HCT116 (cell line): Measurements from ENCODE around the gene SPTLC3. TPM values are rescaled to one million over a fixed set of nuclear protein-coding genes. Genes with fewer than 3 reads are reported as not detected.

Source experiments
- ATAC-seq: fragments of 200-7000 bp; cut with Tn5 transposase; 2 replicates; pipeline ENCODE4 v1.9.1; 2020; ENCODE audit warnings: mild to moderate bottlenecking, moderate library complexity
- BruUV-seq: library from RNA; stranded (reverse); fragments of 400-500 nt; replicated peaks from 2 replicates; lab custom pipeline; 2021; lab: Mats Ljungman, UMichigan
- CTCF ChIA-PET: fragments of 300-600 bp; sonication (Branson Sonifier 250); formaldehyde crosslinking; loops from one replicate; lab custom pipeline; 2021; ENCODE audit warnings: antibody characterized with exemption; lab: Charles Lee
- POLR2A ChIA-PET: fragments of 300-600, 350-600 bp; sonication (Branson Sonifier 250); formaldehyde crosslinking; loops from one replicate; lab custom pipeline; 2021; ENCODE audit warnings: antibody characterized with exemption; lab: Charles Lee
- RAD21 ChIA-PET, 2 experiments: fragments of 300-600 bp; sonication (Branson Sonifier 250); formaldehyde crosslinking; loops; one replicate each; lab custom pipeline; 2023; ENCODE audit warnings: low total read pairs in 2 of 2; ENCODE audit not compliant: uncharacterized antibody in 2 of 2, unreplicated experiment in 2 of 2, low non-redundant PET in 1 of 2; lab: Charles Lee
- DNase-seq: peaks from one replicate; pipeline ENCODE4 v3.0.0-alpha.2; 2010; ENCODE audit warnings: low read depth, low spot score
- H2AFZ ChIP-seq: fragments of 200-600 bp; shearing (Covaris generic), sonication (generic); 2 replicates; pipeline ENCODE4 v1.6.1; 2017; ENCODE audit warnings: low read depth, mixed run types, mixed read lengths, antibody characterized with exemption, low read length; ENCODE audit not compliant: poor library complexity, severe bottlenecking
- H3K27ac ChIP-seq: 2 replicates; pipeline ENCODE4 v1.5.1; 2012; ENCODE audit warnings: low read depth, low read length
- H3K27me3 ChIP-seq: fragments of 200-600 bp; sonication (generic); 2 replicates; pipeline ENCODE4 v1.6.1; 2016; ENCODE audit warnings: mixed run types, low read length, mixed read lengths; ENCODE audit not compliant: insufficient read depth
- H3K36me3 ChIP-seq, 2 experiments: fragments of 200-500 bp in 1 of 2; fragments of 200-600 bp in 1 of 2; sonication (Bioruptor generic) in 1 of 2; sonication (generic) in 1 of 2; 2 replicates each; pipeline versions ENCODE4 v1.5.1 to v1.6.1; 2014 to 2016; ENCODE audit warnings: low read length in 2 of 2, inconsistent platforms in 1 of 2, mixed read lengths in 1 of 2, mixed run types in 1 of 2; ENCODE audit not compliant: insufficient read depth in 2 of 2, control insufficient read depth in 1 of 2
- H3K4me1 ChIP-seq, 2 experiments: fragments of 200-600 bp in 1 of 2; sonication (generic) in 1 of 2; 2 replicates each; pipeline versions ENCODE4 v1.5.1 to v1.6.1; 2012 to 2017; ENCODE audit warnings: low read length in 2 of 2, inconsistent platforms in 1 of 2, mild to moderate bottlenecking in 1 of 2, mixed read lengths in 1 of 2, mixed run types in 1 of 2, moderate library complexity in 1 of 2; ENCODE audit not compliant: insufficient read depth in 2 of 2, control insufficient read depth in 1 of 2
- H3K4me2 ChIP-seq: fragments of 200-600 bp; sonication (generic); 2 replicates; pipeline ENCODE4 v1.6.1; 2017; ENCODE audit warnings: mixed run types, low read length, mixed read lengths
- H3K4me3 ChIP-seq, 2 experiments: fragments of 200-600 bp in 1 of 2; sonication (generic) in 1 of 2; replicated peaks in 1 of 2; 2 replicates each; pipeline ENCODE4 v1.5.1; 2011 to 2016; ENCODE audit warnings: low read length in 2 of 2, control low read depth in 1 of 2, low read depth in 1 of 2, mild to moderate bottlenecking in 1 of 2, mixed read lengths in 1 of 2, mixed run types in 1 of 2
- H3K79me2 ChIP-seq: fragments of 200-600 bp; sonication (generic); 2 replicates; pipeline ENCODE4 v1.6.1; 2017; ENCODE audit warnings: mild to moderate bottlenecking, mixed run types, low read length, moderate library complexity, mixed read lengths; ENCODE audit not compliant: insufficient read depth
- H3K9ac ChIP-seq: fragments of 200-600 bp; sonication (generic); 2 replicates; pipeline ENCODE4 v1.6.1; 2016; ENCODE audit warnings: low read length, mixed read lengths
- H3K9me2 ChIP-seq: fragments of 200-600 bp; sonication (generic), shearing (Covaris generic); 2 replicates; pipeline ENCODE4 v1.6.1; 2017; ENCODE audit warnings: mixed run types, mild to moderate bottlenecking, moderate library complexity; ENCODE audit not compliant: insufficient read depth
- H3K9me3 ChIP-seq, 2 experiments: fragments of 200-500 bp in 1 of 2; fragments of 200-600 bp in 1 of 2; sonication (Bioruptor generic) in 1 of 2; sonication (generic) in 1 of 2; 2 replicates each; pipeline ENCODE4 v1.6.1; 2014 to 2017; ENCODE audit warnings: low read length in 2 of 2, mixed read lengths in 2 of 2, inconsistent platforms in 1 of 2, low read depth in 1 of 2, mild to moderate bottlenecking in 1 of 2, mixed run types in 1 of 2, moderate library complexity in 1 of 2; ENCODE audit not compliant: control insufficient read depth in 1 of 2, insufficient read depth in 1 of 2
- H4K20me1 ChIP-seq: fragments of 200-600 bp; sonication (generic), shearing (Covaris generic); 2 replicates; pipeline ENCODE4 v1.6.1; 2017; ENCODE audit warnings: mixed run types, mild to moderate bottlenecking, moderate library complexity; ENCODE audit not compliant: insufficient read depth
- CBX3 ChIP-seq: IDR thresholded peaks from 2 replicates; pipeline ENCODE4 v1.6.1; 2012; ENCODE audit warnings: low read depth
- CEBPB ChIP-seq: IDR thresholded peaks from 2 replicates; pipeline ENCODE4 v1.6.1; 2012; ENCODE audit warnings: low read depth
- EGR1 ChIP-seq: IDR thresholded peaks from 2 replicates; pipeline ENCODE4 v1.6.1; 2012; ENCODE audit warnings: low read depth
- ELF1 ChIP-seq: IDR thresholded peaks from 2 replicates; pipeline ENCODE4 v1.6.1; 2012; ENCODE audit warnings: low read depth, borderline replicate concordance
- EZH2 ChIP-seq: fragments of 200-600 bp; sonication (generic); IDR thresholded peaks from 2 replicates; pipeline ENCODE4 v1.6.1; 2017; ENCODE audit warnings: antibody characterized with exemption, mixed run types
- EZH2phosphoT487 ChIP-seq: fragments of 200-600 bp; IDR thresholded peaks from 2 replicates; pipeline ENCODE4 v1.6.1; 2018; ENCODE audit warnings: antibody characterized with exemption, borderline replicate concordance
- FOSL1 ChIP-seq: IDR thresholded peaks from 2 replicates; pipeline ENCODE4 v1.6.1; 2012; ENCODE audit warnings: low read depth
- JUND ChIP-seq: IDR thresholded peaks from 2 replicates; pipeline ENCODE4 v1.6.1; 2012
- POLR2A ChIP-seq: IDR thresholded peaks from 2 replicates; pipeline ENCODE4 v1.7.0; 2011; ENCODE audit warnings: borderline replicate concordance; ENCODE audit not compliant: insufficient read depth, insufficient read length; ENCODE audit errors: extremely low read depth
- POLR2AphosphoS5 ChIP-seq: IDR thresholded peaks from 2 replicates; pipeline ENCODE4 v1.6.1; 2011; ENCODE audit warnings: mild to moderate bottlenecking, low read depth, low read length, moderate library complexity
- RAD21 ChIP-seq: IDR thresholded peaks from 2 replicates; pipeline ENCODE4 v1.6.1; 2012; ENCODE audit warnings: low read depth, mild to moderate bottlenecking
- SP1 ChIP-seq: IDR thresholded peaks from 2 replicates; pipeline ENCODE4 v1.6.1; 2012; ENCODE audit warnings: low read depth
- SRF ChIP-seq: IDR thresholded peaks from 2 replicates; pipeline ENCODE4 v1.6.1; 2012; ENCODE audit warnings: low read depth
- TCF7L2 ChIP-seq: IDR thresholded peaks from 2 replicates; pipeline ENCODE4 v1.7.0; 2011; ENCODE audit warnings: borderline replicate concordance, inconsistent platforms; ENCODE audit not compliant: insufficient read depth, insufficient read length; ENCODE audit errors: extremely low read depth
- YY1 ChIP-seq: IDR thresholded peaks from 2 replicates; pipeline ENCODE4 v1.6.1; 2011; ENCODE audit warnings: low read length, low read depth, moderate library complexity, mild to moderate bottlenecking; ENCODE audit not compliant: insufficient replicate concordance; ENCODE audit errors: extremely low read depth
- intact Hi-C: fragments of 100-400 bp; cut with micrococcal nuclease; formaldehyde crosslinking; loops from 2 replicates; pipeline ENCODE4 v1.10.0; 2022
- total RNA-seq: library from RNA; stranded (reverse); gene quantifications from one replicate; pipeline ENCODE4 v1.2.1, GENCODE V29; 2021; ENCODE audit not compliant: unreplicated experiment
- TF ChIP-seq, protein P1 (sequence below): IDR thresholded peaks from 2 replicates; pipeline ENCODE4 v1.6.1; 2012
- TF ChIP-seq, protein P2 (sequence below): IDR thresholded peaks from 2 replicates; pipeline ENCODE4 v1.6.1; 2012
- TF ChIP-seq, protein P3 (sequence below): IDR thresholded peaks from 2 replicates; pipeline ENCODE4 v1.6.1; 2012; ENCODE audit warnings: low read depth

Gene SPTLC3
- total RNA-seq, 1 experiment from 2014 or later: not detected

DNA sequence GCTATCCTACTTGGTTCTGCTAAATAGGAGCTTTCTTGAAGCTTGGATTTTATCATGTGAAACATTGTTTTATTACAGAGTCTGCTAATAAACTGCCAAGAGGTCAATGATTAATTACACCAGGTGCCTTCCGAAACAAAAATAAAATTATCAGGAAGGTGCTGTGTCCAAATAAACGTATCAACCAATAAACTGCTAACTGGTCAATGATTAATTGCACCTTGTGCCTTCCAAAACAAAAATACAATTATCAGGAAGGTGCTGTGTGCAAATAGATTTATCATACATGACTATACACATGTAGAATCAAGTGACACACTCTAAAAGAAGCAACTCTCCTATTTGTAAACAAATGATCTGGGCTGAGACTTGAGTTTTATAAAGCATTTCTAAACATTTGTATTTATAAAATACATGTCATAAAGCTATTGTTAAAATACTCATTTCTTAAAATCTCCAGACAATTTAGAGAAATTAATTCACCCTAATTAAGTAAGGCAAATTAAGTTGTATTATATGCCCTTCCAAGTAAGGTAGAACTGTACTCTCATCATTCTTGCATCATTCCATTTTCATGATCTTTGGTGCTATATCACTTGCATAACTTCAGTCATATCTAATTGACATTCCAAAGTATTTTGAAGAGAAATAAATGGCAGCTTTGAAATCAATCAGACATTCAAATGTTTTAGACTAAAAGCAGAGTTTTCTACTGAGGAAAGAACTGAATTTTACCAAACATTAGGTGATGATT lies 26.8 kb downstream of the SPTLC3 start:
- no peaks in the 10 kb centered on the region for H3K9me3 ChIP-seq
- BruUV-seq: no TSS peak

More for the DNA sequence above, 26.8 kb downstream of the SPTLC3 start:
- Histone ChIP-seq H3K4me1 (peaks cover 0 to 2% of the 10 kb centered on the region in 2 experiments; a peak in 2 of 4 replicates), H3K4me2 (no peak overlapping the region), H3K9ac (no peak overlapping the region), H3K9me2 (no peaks in the 10 kb centered on the region), H4K20me1 (no peaks in the 10 kb centered on the region), H2AFZ (no peak overlapping the region), H3K27me3 (no peaks in the 10 kb centered on the region), H3K36me3 (no peaks in the 10 kb centered on the region), H3K4me3 (no peak overlapping the region), H3K79me2 (no peaks in the 10 kb centered on the region), H3K27ac (no peak overlapping the region)
- CTCF ChIA-PET: no interaction called here
- TF ChIP-seq EZH2phosphoT487 (no peak), YY1 (no peak), EGR1 (no peak), SRF (no peak), SP1 (no peak), POLR2A (no peak), TCF7L2 (no peak), POLR2AphosphoS5 (no peak), ELF1 (no peak), RAD21 (no peak), JUND (no peak), CEBPB (no peak), EZH2 (no peak), FOSL1 (no peak), CBX3 (no peak)
- TF ChIP-seq, protein P1, sequence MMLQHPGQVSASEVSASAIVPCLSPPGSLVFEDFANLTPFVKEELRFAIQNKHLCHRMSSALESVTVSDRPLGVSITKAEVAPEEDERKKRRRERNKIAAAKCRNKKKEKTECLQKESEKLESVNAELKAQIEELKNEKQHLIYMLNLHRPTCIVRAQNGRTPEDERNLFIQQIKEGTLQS: no peak
- TF ChIP-seq, protein P2, sequence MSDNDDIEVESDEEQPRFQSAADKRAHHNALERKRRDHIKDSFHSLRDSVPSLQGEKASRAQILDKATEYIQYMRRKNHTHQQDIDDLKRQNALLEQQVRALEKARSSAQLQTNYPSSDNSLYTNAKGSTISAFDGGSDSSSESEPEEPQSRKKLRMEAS: no peak
- TF ChIP-seq, protein P3, sequence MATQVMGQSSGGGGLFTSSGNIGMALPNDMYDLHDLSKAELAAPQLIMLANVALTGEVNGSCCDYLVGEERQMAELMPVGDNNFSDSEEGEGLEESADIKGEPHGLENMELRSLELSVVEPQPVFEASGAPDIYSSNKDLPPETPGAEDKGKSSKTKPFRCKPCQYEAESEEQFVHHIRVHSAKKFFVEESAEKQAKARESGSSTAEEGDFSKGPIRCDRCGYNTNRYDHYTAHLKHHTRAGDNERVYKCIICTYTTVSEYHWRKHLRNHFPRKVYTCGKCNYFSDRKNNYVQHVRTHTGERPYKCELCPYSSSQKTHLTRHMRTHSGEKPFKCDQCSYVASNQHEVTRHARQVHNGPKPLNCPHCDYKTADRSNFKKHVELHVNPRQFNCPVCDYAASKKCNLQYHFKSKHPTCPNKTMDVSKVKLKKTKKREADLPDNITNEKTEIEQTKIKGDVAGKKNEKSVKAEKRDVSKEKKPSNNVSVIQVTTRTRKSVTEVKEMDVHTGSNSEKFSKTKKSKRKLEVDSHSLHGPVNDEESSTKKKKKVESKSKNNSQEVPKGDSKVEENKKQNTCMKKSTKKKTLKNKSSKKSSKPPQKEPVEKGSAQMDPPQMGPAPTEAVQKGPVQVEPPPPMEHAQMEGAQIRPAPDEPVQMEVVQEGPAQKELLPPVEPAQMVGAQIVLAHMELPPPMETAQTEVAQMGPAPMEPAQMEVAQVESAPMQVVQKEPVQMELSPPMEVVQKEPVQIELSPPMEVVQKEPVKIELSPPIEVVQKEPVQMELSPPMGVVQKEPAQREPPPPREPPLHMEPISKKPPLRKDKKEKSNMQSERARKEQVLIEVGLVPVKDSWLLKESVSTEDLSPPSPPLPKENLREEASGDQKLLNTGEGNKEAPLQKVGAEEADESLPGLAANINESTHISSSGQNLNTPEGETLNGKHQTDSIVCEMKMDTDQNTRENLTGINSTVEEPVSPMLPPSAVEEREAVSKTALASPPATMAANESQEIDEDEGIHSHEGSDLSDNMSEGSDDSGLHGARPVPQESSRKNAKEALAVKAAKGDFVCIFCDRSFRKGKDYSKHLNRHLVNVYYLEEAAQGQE: no peak
- RAD21 ChIA-PET: no interaction called here
- DNase-seq (no peak), ATAC-seq (no peak)
- POLR2A ChIA-PET: no interaction called here
- intact Hi-C loops: no loop called here
